Upper lobe of right lung (tissue), 1 donor: ENCODE data around the gene PJVK. TPM values are rescaled to one million over a fixed set of nuclear protein-coding genes. Genes with fewer than 3 reads are reported as not detected.
A peak's percentile ranks its signal among the peaks of the same experiment; 100 is the strongest.

Experiments used
- ATAC-seq: fragments of 200-7000 bp; cut with Tn5 transposase; one replicate; pipeline ENCODE4 v1.9.1; 2020; ENCODE audit warnings: mild to moderate bottlenecking, moderate library complexity
- DNase-seq: peaks from one replicate; pipeline ENCODE4 v3.0.0-alpha.2; 2020
- H3K27ac ChIP-seq: fragments of 200-600 bp; one replicate; pipeline ENCODE4 v1.8.0; 2022
- H3K27me3 ChIP-seq: fragments of 200-600 bp; one replicate; pipeline ENCODE4 v1.8.0; 2022; ENCODE audit warnings: mild to moderate bottlenecking
- H3K36me3 ChIP-seq: fragments of 200-600 bp; one replicate; pipeline ENCODE4 v1.8.0; 2022
- H3K4me1 ChIP-seq: fragments of 200-600 bp; one replicate; pipeline ENCODE4 v1.8.0; 2022
- H3K4me3 ChIP-seq: fragments of 200-600 bp; one replicate; pipeline ENCODE4 v1.8.0; 2022; ENCODE audit warnings: mild to moderate bottlenecking
- H3K9me3 ChIP-seq: fragments of 200-600 bp; one replicate; pipeline ENCODE4 v1.8.0; 2022
- CTCF ChIP-seq: fragments of 200-600 bp; IDR thresholded peaks from one replicate; pipeline ENCODE4 v1.8.0; 2022; ENCODE audit warnings: antibody characterized with exemption
- intact Hi-C: fragments of 100-400 bp; cut with DNase I; formaldehyde crosslinking; loops from one replicate; pipeline ENCODE4 v1.11.0; 2022
- total RNA-seq: library from RNA; stranded (reverse); fragmentation: NEBNext Ultra II Directional; extraction: Animal tissue kit (Norgen Biotek cat#: 25700); gene quantifications from one replicate; pipeline ENCODE4 v1.2.1, GENCODE V29; 2021
- donor health status: DM: no; HTN: yes; CAD: no; lungs with severe emphysema.

PJVK gene
- total RNA-seq, 1 donor from 2014 or later, result 2.3 TPM

GRCh38 chr2:178474560-178474959 lies 23.4 kb downstream of the PJVK start:
- no peak overlapping the region for H3K27ac ChIP-seq
- no peak for TF ChIP-seq CTCF
- no peaks in the 10 kb centered on the region for H3K9me3 ChIP-seq
- peaks cover 8% of the 10 kb centered on the region for H3K4me1 ChIP-seq
- H3K36me3 ChIP-seq, result no peaks in the 10 kb centered on the region
- intact Hi-C loops, result no loop called here
- ATAC-seq (no peak), DNase-seq (no peak)
- no peaks in the 10 kb centered on the region for H3K27me3 ChIP-seq
- no peak overlapping the region for H3K4me3 ChIP-seq

- no peaks in the 10 kb centered on the region for H3K9me3 ChIP-seq
- H3K4me1 ChIP-seq, result peaks cover 15% of the 10 kb centered on the region
- no peak overlapping the region for H3K4me3 ChIP-seq
- no peak for TF ChIP-seq CTCF
- intact Hi-C loops, result no loop called here
- DNase-seq (no peak), ATAC-seq (no peak)
- no peaks in the 10 kb centered on the region for H3K36me3 ChIP-seq
- no peaks in the 10 kb centered on the region for H3K27me3 ChIP-seq
- no peak overlapping the region for H3K27ac ChIP-seq
Measured at GRCh38 chr2:178476477-178476876, 25.3 kb downstream of the PJVK start.

- H3K27me3 ChIP-seq, result no peaks in the 10 kb centered on the region
- intact Hi-C loops, result no loop called here
- peaks cover 26% of the 10 kb centered on the region for H3K4me1 ChIP-seq
- DNase-seq (no peak), ATAC-seq (no peak)
- H3K4me3 ChIP-seq, result peak overlapping the region; percentile 63
- TF ChIP-seq CTCF, result no peak
- no peaks in the 10 kb centered on the region for H3K36me3 ChIP-seq
- no peaks in the 10 kb centered on the region for H3K9me3 ChIP-seq
- peak overlapping the region; percentile 92 for H3K27ac ChIP-seq
Measured at GRCh38 chr2:178477443-178478129, 26.4 kb downstream of the PJVK start.

- Histone ChIP-seq H3K4me3 (peak overlapping the region; percentile 63), H3K27ac (peak overlapping the region; percentile 92), H3K9me3 (no peaks in the 10 kb centered on the region), H3K4me1 (peaks cover 31% of the 10 kb centered on the region), H3K36me3 (no peaks in the 10 kb centered on the region), H3K27me3 (no peaks in the 10 kb centered on the region)
- intact Hi-C loops, result no loop called here
- ATAC-seq (no peak), DNase-seq (no peak)
- no peak for TF ChIP-seq CTCF
Measured at GRCh38 chr2:178478130-178478438, 26.9 kb downstream of the PJVK start.

GRCh38 chr2:178478439-178479274 lies 27.5 kb downstream of the PJVK start, which contains the start of gene FKBP7:
Gene FKBP7 (minus strand): TSS chr2:178478600. CDS start chr2:178478499, 101 bp downstream.
- Histone ChIP-seq H3K27me3 (no peaks in the 10 kb centered on the region), H3K36me3 (no peaks in the 10 kb centered on the region), H3K9me3 (no peaks in the 10 kb centered on the region), H3K27ac (peak within 1 kb of the TSS; percentile 92), H3K4me1 (peaks cover 35% of the 10 kb centered on the region), H3K4me3 (peak within 1 kb of the TSS; percentile 63)
- DNase-seq (peak; percentile 93), ATAC-seq (peak; percentile 86)
- peak; percentile 80 for TF ChIP-seq CTCF
- intact Hi-C loops, result no loop called here
